ENCODE data around the gene TWIST2.

- TF ChIP-seq CTCF (conservative IDR thresholded peaks at IDR 0.05) (no peak), EZH2 (IDR thresholded peaks at IDR 0.05; ENCODE audit: low read depth) (no peak)
Observed at GRCh38 chr2:238816291-238816690, 31.6 kb upstream of the TWIST2 start.
